ENCODE measurements around the gene FAXC. TPM values are rescaled to one million over a fixed set of nuclear protein-coding genes. Genes with fewer than 3 reads are reported as not detected.

Gene FAXC
- total and polyA plus RNA-seq, 2 of the 8 experiments (the other 6 are each of a cell fraction or from before 2014, with no cell fraction given) = 23.2 to 29.8 TPM

- H3K4me3 ChIP-seq (ENCODE audit: extremely low read depth in 1 of 4, insufficient read depth in 2 of 4, low read depth in 3 of 4, low read length in 4 of 4) = peak overlapping the region; percentile 86 to 96 (median 90)
- peaks cover 8% of the 10 kb centered on the region for H3K23me2 ChIP-seq (ENCODE audit: low read depth, low read length)
- no peak overlapping the region; the same call in 1 of the 2 replicates for H3K18ac ChIP-seq (ENCODE audit: extremely low read depth, low read length)
- peak overlapping the region; percentile 14; the same call in 1 of the 2 replicates for H2BK5ac ChIP-seq (ENCODE audit: low read depth, low read length)
- peaks cover 0 to 7% of the 10 kb centered on the region in 2 experiments; a peak in 1 of 4 replicates for H3K79me2 ChIP-seq (ENCODE audit: control insufficient read depth in 1 of 2, insufficient read depth in 2 of 2, low read length in 2 of 2)
- H3K4ac ChIP-seq (replicated peaks; ENCODE audit: insufficient read length, low read depth, low read length) = no peak overlapping the region
- no peak overlapping the region for H3K23ac ChIP-seq (ENCODE audit: insufficient read length)
- no peak overlapping the region for H2BK20ac ChIP-seq (ENCODE audit: low read length)
- H3K56ac ChIP-seq (replicated peaks; ENCODE audit: insufficient read length, low read depth, low read length) = peak overlapping the region; percentile 34
- DNase-seq (ENCODE audit: low read depth in 1 of 2, low spot score in 2 of 2) (no peak), FAIRE-seq (no peak)
- peak overlapping the region; percentile 92 to 96 for H3K4me2 ChIP-seq (ENCODE audit: insufficient read depth in 1 of 2, low read depth in 2 of 2, low read length in 2 of 2)
- CTCF ChIA-PET (ENCODE audit: partially characterized antibody) = interaction anchor here (0.7 to 5.2 kb wide), 7 partner anchors 11 to 48 kb away, joined by 3 to 39 read pairs (median 8); no protein-coding TSS in a partner anchor
- POLR2A ChIA-PET (ENCODE audit: partially characterized antibody) = interaction anchor here (1.1 to 4.2 kb wide), 18 partner anchors 10 to 220 kb away, joined by 3 to 34 read pairs (median 4); partner anchors contain the start of genes CCNC, COQ3 and PNISR
- TF ChIP-seq KDM5A (IDR thresholded peaks at IDR 0.05; ENCODE audit: low read length) (no peak), SIX5 (IDR thresholded peaks at IDR 0.05; ENCODE audit: low read depth, low read length) (no peak), POLR2A (IDR thresholded peaks at IDR 0.05; ENCODE audit: control extremely low read depth in 1 of 2, low read depth in 2 of 2, low read length in 2 of 2) (no peak; a peak in 1 of 3 replicates)
- H2AK5ac ChIP-seq (ENCODE audit: low read depth, low read length) = peak overlapping the region; percentile 89; the same call in 1 of the 2 replicates
- WGBS, 2 experiments (ENCODE audit: extremely low coverage in 1 of 2, insufficient coverage in 1 of 2, insufficient read length in 1 of 2, insufficient replicate concordance in 2 of 2, low coverage in 1 of 2, low lambda C conversion rate in 2 of 2, missing lambda C conversion rate in 1 of 2) = 42% methylated on average over 19 of the region's 25 CpGs; no CpG with 5 or more reads in 1 of the 2 experiments
- H2BK12ac ChIP-seq (ENCODE audit: low read depth, low read length) = peak overlapping the region; percentile 86
- peak overlapping the region; percentile 93; the same call in 1 of the 2 replicates for H4K8ac ChIP-seq (ENCODE audit: extremely low read depth, insufficient read depth, low read length)
- peak overlapping the region; percentile 77; the same call in 1 of the 2 replicates for H2AFZ ChIP-seq (ENCODE audit: low read length)
- peak overlapping the region; percentile 56 for H3K14ac ChIP-seq (ENCODE audit: insufficient read length)
- H3K27me3 ChIP-seq (replicated peaks in 1 of 4; ENCODE audit: control insufficient read depth in 3 of 4, extremely low read depth in 1 of 4, insufficient read depth in 3 of 4, low read length in 3 of 4) = no peaks in the 10 kb centered on the region; a peak in 1 of 7 replicates
- H2BK120ac ChIP-seq (replicated peaks; ENCODE audit: low read depth, low read length) = no peak overlapping the region
- no peaks in the 10 kb centered on the region; a peak in 1 of 8 replicates for H3K36me3 ChIP-seq (ENCODE audit: control insufficient read depth in 2 of 4, insufficient read depth in 4 of 4, low read length in 3 of 4)
- H3K4me1 ChIP-seq (replicated peaks in 1 of 4; ENCODE audit: control insufficient read depth in 3 of 4, insufficient read depth in 4 of 4, low read length in 3 of 4) = peaks cover 0 to 15% (median 8%) of the 10 kb centered on the region in 4 experiments; a peak in 6 of 7 replicates
- H3K9me3 ChIP-seq (ENCODE audit: insufficient read depth in 2 of 2, low read depth in 1 of 2, low read length in 1 of 2) = no peaks in the 10 kb centered on the region
- peak overlapping the region; percentile 17 for H4K91ac ChIP-seq (replicated peaks; ENCODE audit: insufficient read length, low read length)
- H4K5ac ChIP-seq (ENCODE audit: insufficient read length, low read depth, low read length) = no peak overlapping the region
- H3K27ac ChIP-seq (ENCODE audit: low read depth, low read length) = 0 out of 2 replicates have a peak overlapping the region, but pooled peaks have one; percentile 62
- H3K79me1 ChIP-seq (ENCODE audit: low read depth, low read length) = no peaks in the 10 kb centered on the region; the same call in 1 of the 2 replicates
- H3K9ac ChIP-seq (replicated peaks in 1 of 4; ENCODE audit: extremely low read depth in 1 of 4, low read depth in 3 of 4, low read length in 3 of 4) = peak overlapping the region; percentile 81 to 93 (median 88)
- no peaks in the 10 kb centered on the region for H4K20me1 ChIP-seq (replicated peaks in 1 of 2; ENCODE audit: control insufficient read depth in 1 of 2, insufficient read depth in 2 of 2, low read length in 2 of 2)
- H2BK15ac ChIP-seq (ENCODE audit: low read length) = 0 out of 2 replicates have a peak overlapping the region, but pooled peaks have one; percentile 34
These were observed 945 bp downstream of the FAXC start for GRCh38 chr6:99348288-99349170.
